Progenitor cell of endocrine pancreas (in vitro differentiated cells): ENCODE measurements around the gene DHRS12. TPM values are rescaled to one million over a fixed set of nuclear protein-coding genes. Genes with fewer than 3 reads are reported as not detected.

Experiments used
- DNase-seq: peaks from one replicate; pipeline ENCODE4 v3.0.0; 2021; ENCODE audit warnings: low spot score; ENCODE audit not compliant: unreplicated experiment
- H3K27ac Mint-ChIP-seq: 2 replicates; pipeline ENCODE4 v1.8.0; 2021; ENCODE audit warnings: mild to moderate bottlenecking, moderate library complexity, mixed read lengths
- H3K27me3 Mint-ChIP-seq: 2 replicates; pipeline ENCODE4 v1.8.0; 2021; ENCODE audit warnings: mixed read lengths
- H3K36me3 Mint-ChIP-seq: 2 replicates; pipeline ENCODE4 v1.8.0; 2022; ENCODE audit warnings: mixed read lengths; ENCODE audit not compliant: insufficient read depth
- H3K4me1 Mint-ChIP-seq: 2 replicates; pipeline ENCODE4 v1.8.0; 2021; ENCODE audit warnings: low read depth, mixed read lengths
- H3K4me3 Mint-ChIP-seq: 2 replicates; pipeline ENCODE4 v1.8.0; 2021; ENCODE audit warnings: low read depth, mild to moderate bottlenecking, moderate library complexity, mixed read lengths
- H3K9me3 Mint-ChIP-seq: 2 replicates; pipeline ENCODE4 v1.8.0; 2021; ENCODE audit warnings: low read depth, mixed read lengths
- total RNA-seq: library from RNA; stranded (reverse); gene quantifications from 2 replicates; pipeline ENCODE4 v1.2.1, GENCODE V29; 2021
- TF ChIP-seq, protein P1 (sequence below): fragments of 200-600 bp; sonication (generic); IDR thresholded peaks from one replicate; pipeline ENCODE4 v1.5.0; 2021; ENCODE audit warnings: antibody characterized with exemption, mild to moderate bottlenecking; ENCODE audit not compliant: unreplicated experiment

DHRS12 gene
- total RNA-seq, 1 donor from 2014 or later, result 19.6 TPM

DNA sequence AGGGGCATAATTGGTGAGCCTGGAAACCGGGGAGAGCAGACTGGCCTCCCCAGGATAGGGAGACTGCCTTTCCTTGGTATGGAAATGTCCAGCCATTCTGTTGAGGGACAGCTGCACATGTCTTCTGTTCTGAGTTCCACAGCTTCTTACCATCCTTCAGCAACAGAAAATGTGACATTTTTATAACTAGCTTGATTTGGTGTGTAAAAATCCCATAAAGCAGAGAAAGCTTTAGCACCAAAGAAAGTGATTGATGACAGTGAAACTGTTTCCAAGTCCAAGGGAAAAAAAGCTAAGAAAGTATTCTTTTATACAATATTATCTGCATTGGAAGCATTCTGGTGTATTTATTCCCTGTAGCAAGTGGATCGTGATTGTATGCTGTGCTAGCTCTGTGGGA lies 61.9 kb downstream of the DHRS12 start:
- Mint-ChIP-seq H3K27me3 (no peaks in the 10 kb centered on the region), H3K4me1 (no peaks in the 10 kb centered on the region), H3K27ac (no peak overlapping the region), H3K36me3 (peaks cover 6% of the 10 kb centered on the region), H3K9me3 (no peaks in the 10 kb centered on the region), H3K4me3 (no peak overlapping the region)
- TF ChIP-seq, protein P1, sequence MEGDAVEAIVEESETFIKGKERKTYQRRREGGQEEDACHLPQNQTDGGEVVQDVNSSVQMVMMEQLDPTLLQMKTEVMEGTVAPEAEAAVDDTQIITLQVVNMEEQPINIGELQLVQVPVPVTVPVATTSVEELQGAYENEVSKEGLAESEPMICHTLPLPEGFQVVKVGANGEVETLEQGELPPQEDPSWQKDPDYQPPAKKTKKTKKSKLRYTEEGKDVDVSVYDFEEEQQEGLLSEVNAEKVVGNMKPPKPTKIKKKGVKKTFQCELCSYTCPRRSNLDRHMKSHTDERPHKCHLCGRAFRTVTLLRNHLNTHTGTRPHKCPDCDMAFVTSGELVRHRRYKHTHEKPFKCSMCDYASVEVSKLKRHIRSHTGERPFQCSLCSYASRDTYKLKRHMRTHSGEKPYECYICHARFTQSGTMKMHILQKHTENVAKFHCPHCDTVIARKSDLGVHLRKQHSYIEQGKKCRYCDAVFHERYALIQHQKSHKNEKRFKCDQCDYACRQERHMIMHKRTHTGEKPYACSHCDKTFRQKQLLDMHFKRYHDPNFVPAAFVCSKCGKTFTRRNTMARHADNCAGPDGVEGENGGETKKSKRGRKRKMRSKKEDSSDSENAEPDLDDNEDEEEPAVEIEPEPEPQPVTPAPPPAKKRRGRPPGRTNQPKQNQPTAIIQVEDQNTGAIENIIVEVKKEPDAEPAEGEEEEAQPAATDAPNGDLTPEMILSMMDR, result no peak
- DNase-seq, result no peak

DNA sequence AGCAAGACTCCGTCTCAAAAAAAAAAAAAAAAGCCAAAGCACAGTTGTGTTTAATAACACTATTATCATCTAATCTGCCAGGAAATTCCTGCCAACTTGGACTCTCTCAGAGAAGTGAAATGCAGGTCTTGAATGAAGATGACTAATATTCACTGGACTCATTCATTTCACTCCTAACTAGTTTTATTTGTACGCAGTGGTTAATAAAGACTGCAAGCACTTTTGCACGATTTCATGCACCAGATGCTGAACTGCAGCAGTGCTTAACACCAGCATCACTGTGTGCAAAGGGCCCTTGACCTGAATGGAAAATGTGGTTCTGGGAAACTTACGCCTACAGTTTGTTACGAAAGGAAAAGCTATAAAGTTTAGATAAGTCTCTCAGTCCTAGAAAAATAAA lies 63.3 kb downstream of the DHRS12 start:
- peaks cover 3% of the 10 kb centered on the region for H3K36me3 Mint-ChIP-seq
- TF ChIP-seq, protein P1, result no peak
- no peak overlapping the region for H3K27ac Mint-ChIP-seq
- no peaks in the 10 kb centered on the region for H3K4me1 Mint-ChIP-seq
- no peak overlapping the region for H3K4me3 Mint-ChIP-seq
- DNase-seq, result no peak
- no peaks in the 10 kb centered on the region for H3K9me3 Mint-ChIP-seq
- no peaks in the 10 kb centered on the region for H3K27me3 Mint-ChIP-seq

DNA sequence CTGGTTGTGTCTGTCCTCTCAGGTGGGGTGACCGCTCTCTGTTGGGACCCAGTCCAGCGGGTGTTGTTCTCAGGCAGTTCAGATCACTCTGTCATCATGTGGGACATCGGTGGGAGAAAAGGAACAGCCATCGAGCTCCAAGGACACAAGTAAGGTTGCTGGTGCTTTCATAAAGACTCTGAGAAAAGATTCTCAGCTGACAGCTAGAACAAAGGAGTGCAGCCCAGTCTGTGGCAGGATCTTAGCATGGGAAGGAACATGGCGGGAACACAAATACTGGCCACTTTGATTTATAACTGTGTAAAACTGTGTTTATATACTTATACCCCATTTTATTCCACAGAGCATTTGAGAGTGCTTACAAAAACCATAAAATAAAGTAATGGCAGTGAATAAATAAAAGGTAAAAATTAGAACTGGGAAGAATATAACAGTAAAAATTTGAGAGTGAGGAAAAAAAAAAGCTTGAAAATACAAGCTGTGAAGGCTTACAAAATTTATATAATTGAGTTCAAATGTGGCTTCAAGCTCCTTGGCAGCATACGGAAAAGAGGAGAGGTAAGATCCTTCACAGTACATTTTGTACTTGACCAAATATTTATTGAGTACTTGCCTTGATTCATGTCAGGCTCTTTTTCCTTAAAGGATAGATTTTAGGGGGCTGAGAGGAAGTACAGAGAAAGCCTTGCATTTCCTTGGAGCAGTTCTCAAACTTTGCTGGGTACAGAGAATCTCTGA lies 64.8 kb downstream of the DHRS12 start:
- Mint-ChIP-seq H3K27ac (no peak overlapping the region), H3K9me3 (no peaks in the 10 kb centered on the region), H3K4me3 (no peak overlapping the region), H3K27me3 (no peaks in the 10 kb centered on the region), H3K36me3 (peaks cover 6% of the 10 kb centered on the region), H3K4me1 (no peaks in the 10 kb centered on the region)
- TF ChIP-seq, protein P1, result no peak
- no peak for DNase-seq

DNA sequence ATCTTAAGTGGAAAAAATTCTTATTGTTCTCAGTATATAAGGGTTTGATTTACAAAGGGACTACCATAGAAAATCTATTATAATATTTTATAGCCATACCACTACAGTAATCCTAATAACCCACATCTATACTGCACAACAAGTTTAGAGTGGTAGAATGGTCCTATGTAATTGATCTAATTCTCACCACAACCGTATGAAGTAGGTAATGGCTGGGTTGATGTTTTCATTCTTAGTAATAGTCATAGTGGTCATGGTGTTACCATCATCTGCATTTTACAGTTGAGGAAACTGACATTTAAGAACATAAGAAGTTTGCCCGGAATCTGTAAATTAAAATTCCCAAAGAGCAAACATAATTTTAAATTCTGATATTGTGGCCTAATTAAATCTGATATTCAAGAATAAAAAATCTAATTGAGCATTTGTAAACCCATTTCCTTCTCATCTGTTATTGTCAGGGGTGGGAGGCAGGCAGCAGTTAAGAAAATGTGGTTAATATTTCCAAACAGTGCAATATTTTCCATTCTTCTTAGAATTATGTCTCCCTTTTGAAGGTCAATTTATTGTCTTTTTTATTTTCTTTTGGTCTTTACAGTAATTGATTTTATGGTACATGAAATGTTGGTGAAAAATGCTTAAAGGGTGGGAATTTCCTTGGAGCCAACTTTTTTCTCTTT lies 65.6 kb downstream of the DHRS12 start:
- H3K27ac Mint-ChIP-seq, result no peak overlapping the region
- H3K36me3 Mint-ChIP-seq, result peaks cover 6% of the 10 kb centered on the region
- H3K4me3 Mint-ChIP-seq, result no peak overlapping the region
- DNase-seq, result no peak
- no peaks in the 10 kb centered on the region for H3K9me3 Mint-ChIP-seq
- no peaks in the 10 kb centered on the region for H3K27me3 Mint-ChIP-seq
- TF ChIP-seq, protein P1, result no peak
- no peaks in the 10 kb centered on the region for H3K4me1 Mint-ChIP-seq

DNA sequence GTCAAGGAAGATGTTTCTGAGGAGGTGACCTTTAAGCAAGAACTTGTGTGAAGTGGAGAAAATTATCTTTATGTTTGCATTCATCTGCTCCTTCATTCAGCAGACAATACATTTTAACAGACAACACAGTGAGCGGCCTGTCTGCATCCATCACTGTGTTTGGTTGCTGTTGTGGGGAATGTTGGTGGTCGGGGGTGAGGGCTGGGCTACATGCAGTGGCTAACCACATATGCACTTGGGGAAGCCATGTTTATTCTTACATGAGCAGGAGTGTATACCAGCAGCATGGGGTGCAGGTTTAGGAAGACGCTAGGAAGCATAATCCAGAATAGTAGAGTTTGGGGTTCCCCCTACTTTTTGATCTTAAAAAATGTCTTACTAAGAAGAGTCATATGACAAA lies 66.4 kb downstream of the DHRS12 start:
- TF ChIP-seq, protein P1, result no peak
- Mint-ChIP-seq H3K27ac (no peak overlapping the region), H3K4me1 (no peaks in the 10 kb centered on the region), H3K36me3 (peaks cover 6% of the 10 kb centered on the region), H3K4me3 (no peak overlapping the region), H3K9me3 (no peaks in the 10 kb centered on the region), H3K27me3 (no peaks in the 10 kb centered on the region)
- DNase-seq, result no peak
